ENCODE results near the gene SLC8B1.
A peak's percentile ranks its signal among the peaks of the same experiment; 100 is the strongest.

SLC8B1 gene

DNA sequence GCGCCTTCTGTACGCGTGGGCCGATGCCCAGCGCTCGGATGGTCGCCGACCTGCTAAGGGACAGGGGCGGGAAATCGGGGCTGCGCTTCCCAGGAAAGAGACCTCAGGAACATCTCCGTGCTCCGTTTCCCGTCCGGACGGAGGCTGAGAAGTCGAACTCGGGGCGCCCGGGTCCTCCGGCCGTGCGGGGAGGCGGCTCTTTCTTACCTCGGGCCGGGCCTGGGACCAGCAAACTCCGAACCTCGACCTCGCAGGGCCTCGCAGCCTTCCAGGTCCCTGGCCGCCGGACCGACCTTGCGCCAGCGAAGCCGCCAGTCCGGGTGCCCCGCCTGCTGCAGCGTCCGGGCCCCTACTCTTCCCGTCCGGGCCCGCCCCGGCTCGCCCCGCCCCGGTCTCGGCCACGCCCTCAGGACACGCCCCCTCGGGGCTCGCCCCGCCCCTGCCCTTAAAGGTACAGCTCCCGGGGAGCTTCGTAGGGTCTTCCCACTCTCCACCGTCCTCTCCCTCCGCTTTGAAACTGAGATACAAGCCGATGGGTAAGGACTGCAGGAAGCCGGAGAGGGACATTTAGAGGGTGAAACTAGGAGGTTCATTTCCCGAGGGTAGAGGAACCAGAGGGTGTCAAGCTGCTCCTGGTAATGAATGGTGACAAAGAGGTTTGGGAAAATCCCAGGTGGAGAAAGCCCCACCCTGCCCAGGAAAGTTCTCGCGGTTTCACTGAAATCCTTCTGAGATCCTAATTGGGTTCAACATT is at the start of gene SLC8B1:
Gene SLC8B1 (minus strand): TSS at position 324 of the 754 bp plus-strand sequence. CDS start 2,231 bp downstream, outside the sequence.
- peak within 1 kb of the TSS; percentile 56 for H3K4me3 ChIP-seq (replicated peaks; ENCODE audit: low read depth, low read length)
- no peak for DNase-seq (ENCODE audit: extremely low read depth, low read depth)
- TF ChIP-seq, protein P1, sequence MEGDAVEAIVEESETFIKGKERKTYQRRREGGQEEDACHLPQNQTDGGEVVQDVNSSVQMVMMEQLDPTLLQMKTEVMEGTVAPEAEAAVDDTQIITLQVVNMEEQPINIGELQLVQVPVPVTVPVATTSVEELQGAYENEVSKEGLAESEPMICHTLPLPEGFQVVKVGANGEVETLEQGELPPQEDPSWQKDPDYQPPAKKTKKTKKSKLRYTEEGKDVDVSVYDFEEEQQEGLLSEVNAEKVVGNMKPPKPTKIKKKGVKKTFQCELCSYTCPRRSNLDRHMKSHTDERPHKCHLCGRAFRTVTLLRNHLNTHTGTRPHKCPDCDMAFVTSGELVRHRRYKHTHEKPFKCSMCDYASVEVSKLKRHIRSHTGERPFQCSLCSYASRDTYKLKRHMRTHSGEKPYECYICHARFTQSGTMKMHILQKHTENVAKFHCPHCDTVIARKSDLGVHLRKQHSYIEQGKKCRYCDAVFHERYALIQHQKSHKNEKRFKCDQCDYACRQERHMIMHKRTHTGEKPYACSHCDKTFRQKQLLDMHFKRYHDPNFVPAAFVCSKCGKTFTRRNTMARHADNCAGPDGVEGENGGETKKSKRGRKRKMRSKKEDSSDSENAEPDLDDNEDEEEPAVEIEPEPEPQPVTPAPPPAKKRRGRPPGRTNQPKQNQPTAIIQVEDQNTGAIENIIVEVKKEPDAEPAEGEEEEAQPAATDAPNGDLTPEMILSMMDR (IDR thresholded peaks at IDR 0.05; ENCODE audit: low read depth, low read length, missing control alignments): no peak

DNA sequence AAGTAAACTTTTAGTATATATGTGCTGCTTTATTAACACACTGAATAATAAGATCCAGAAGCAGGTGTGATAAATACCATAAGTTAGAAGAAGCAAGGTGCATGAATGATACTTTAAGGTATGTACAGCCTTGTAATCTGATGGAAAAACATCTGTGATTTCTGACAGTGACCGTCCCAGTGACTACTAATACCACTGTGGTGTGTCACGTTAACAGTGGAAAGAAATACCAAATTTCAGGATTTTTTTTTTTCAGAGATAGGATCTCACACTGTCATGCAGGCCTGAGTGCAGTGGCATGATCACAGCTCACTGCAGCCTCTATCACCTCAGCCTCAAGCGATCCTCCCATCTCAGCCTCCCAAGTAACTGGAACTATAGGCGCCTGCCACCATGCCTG is 47.3 kb upstream of the SLC8B1 start:
- TF ChIP-seq, protein P1 (IDR thresholded peaks at IDR 0.05; ENCODE audit: low read depth, low read length, missing control alignments): no peak
- H3K4me3 ChIP-seq (replicated peaks; ENCODE audit: low read depth, low read length): no peak overlapping the region
- DNase-seq (ENCODE audit: extremely low read depth, low read depth): no peak

DNA sequence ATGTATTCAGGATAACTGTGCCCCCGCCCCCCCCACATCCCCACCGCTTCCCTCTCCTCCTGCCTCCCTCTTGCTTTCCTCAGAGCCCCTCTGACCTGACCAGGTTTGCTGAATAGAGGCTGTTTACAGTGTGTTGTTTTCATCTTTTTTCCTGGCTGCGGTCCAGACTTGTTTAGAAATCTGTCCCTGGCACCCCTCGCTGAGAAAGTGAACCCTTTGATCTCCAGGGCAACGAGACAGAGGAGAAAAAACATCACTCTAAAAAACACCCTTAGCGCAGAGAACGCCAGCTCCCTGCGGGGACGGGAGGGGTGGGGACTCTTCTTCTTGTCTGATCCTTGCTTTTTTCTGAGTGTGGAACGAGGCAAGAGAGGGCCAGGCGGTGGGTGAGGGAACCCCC is 46.3 kb upstream of the SLC8B1 start:
- H3K4me3 ChIP-seq (replicated peaks; ENCODE audit: low read depth, low read length): no peak overlapping the region
- no peak for DNase-seq (ENCODE audit: extremely low read depth, low read depth)
- TF ChIP-seq, protein P1 (IDR thresholded peaks at IDR 0.05; ENCODE audit: low read depth, low read length, missing control alignments): no peak

DNA sequence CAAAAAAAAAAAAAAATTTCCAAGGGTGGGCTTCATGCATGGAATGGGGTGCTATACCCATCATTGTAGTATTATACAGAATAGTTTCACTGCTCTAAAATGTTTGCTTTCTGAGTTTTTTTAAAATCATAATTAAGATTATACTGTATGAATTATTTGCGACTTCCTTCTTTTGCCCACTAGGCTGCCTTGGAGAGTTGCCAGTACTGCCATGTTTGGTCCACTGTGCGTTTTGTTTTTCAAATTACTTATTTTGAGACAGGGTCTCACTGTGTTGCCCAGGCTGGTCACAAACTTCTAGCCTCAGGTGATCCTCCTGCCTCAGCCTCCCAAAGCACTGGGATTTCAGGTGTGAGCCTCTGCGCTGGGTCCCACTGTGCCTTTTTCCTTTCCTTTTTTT is 43.4 kb upstream of the SLC8B1 start:
- DNase-seq (ENCODE audit: extremely low read depth, low read depth): no peak
- TF ChIP-seq, protein P1 (IDR thresholded peaks at IDR 0.05; ENCODE audit: low read depth, low read length, missing control alignments): no peak
- no peak overlapping the region for H3K4me3 ChIP-seq (replicated peaks; ENCODE audit: low read depth, low read length)

DNA sequence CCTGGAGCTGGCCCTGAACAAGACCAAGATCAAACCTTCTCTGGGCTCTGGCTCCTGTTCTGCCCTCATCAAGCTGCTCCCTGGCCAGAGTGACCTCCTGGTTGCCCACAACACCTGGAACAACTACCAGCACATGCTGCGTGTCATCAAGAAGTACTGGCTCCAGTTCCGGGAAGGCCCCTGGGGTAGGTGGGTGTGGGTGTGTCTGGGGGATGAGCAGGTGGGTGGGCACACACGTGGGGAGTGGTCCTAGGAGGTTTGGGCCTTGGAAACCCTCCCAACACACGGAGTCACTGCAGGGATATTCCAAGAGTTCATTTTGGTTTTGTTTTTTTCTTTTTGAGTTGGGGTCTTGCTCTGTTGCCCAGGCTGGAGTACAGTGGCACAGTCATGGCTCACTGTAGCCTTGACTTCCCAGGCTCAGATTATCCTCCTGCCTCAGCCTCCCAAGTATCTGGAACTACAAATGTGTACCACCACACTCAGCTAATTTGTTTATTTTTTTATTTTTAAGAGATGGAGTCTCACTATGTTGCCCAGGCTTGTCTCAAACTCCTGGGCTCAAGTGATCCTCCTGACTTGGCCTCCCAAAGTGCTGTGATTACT is 40.0 kb upstream of the SLC8B1 start:
- no peak overlapping the region for H3K4me3 ChIP-seq (replicated peaks; ENCODE audit: low read depth, low read length)
- no peak for DNase-seq (ENCODE audit: extremely low read depth, low read depth)
- TF ChIP-seq, protein P1 (IDR thresholded peaks at IDR 0.05; ENCODE audit: low read depth, low read length, missing control alignments): no peak

DNA sequence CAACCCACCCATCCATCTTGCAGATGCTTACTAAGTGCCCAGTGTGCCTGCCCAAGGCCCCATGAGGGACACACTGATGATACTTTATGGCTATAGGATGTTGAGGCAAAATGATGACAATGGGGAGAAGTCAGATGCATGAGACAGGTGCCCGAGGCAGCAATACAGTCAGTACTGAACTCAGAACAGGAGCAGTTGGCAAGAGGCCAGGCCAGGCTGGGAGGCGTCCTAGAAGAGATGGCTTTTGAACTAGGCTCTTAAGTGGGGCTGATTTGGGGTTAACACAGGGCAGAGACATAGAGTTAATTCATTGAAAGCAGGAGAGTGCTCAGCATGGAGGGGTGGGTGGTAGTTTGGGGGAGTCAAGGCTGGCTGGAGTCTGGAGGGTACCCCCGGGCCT is 39.1 kb upstream of the SLC8B1 start:
- H3K4me3 ChIP-seq (replicated peaks; ENCODE audit: low read depth, low read length): no peak overlapping the region
- DNase-seq (ENCODE audit: extremely low read depth, low read depth): no peak
- TF ChIP-seq, protein P1 (IDR thresholded peaks at IDR 0.05; ENCODE audit: low read depth, low read length, missing control alignments): no peak
